Spleen (tissue), 11 donors: ENCODE results near the gene NAA25. TPM values are rescaled to one million over a fixed set of nuclear protein-coding genes. Genes with fewer than 3 reads are reported as not detected.
A peak's percentile ranks its signal among the peaks of the same experiment; 100 is the strongest.

Source experiments
- DNase-seq: peaks from one replicate; pipeline ENCODE4 v3.0.0-alpha.2; 2020
- H3K27ac ChIP-seq, 8 donors: fragments of 200-600 bp; sonication (generic) in 7 of 8; 1 replicate in 4 of 8; 2 replicates in 4 of 8; pipeline versions ENCODE4 v1.5.0 to v1.8.0; 2016 to 2021; ENCODE audit warnings: inconsistent platforms in 4 of 8, mild to moderate bottlenecking in 4 of 8, moderate library complexity in 1 of 8
- H3K27me3 ChIP-seq, 7 donors: fragments of 200-600 bp; sonication (generic) in 6 of 7; replicated peaks in 1 of 7; 1 replicate in 4 of 7; 2 replicates in 3 of 7; pipeline versions ENCODE4 v1.5.0 to v1.8.0; 2016 to 2021; ENCODE audit warnings: inconsistent platforms in 3 of 7, mild to moderate bottlenecking in 1 of 7
- H3K36me3 ChIP-seq, 6 donors: fragments of 200-600 bp; sonication (generic) in 5 of 6; 1 replicate in 4 of 6; 2 replicates in 2 of 6; pipeline versions ENCODE4 v1.5.0 to v1.8.0; 2016 to 2021; ENCODE audit warnings: inconsistent platforms in 2 of 6
- H3K4me1 ChIP-seq, 6 donors: fragments of 200-600 bp; sonication (generic) in 5 of 6; 1 replicate in 3 of 6; 2 replicates in 3 of 6; pipeline versions ENCODE4 v1.5.0 to v1.8.0; 2016 to 2021; ENCODE audit warnings: inconsistent platforms in 3 of 6
- H3K4me3 ChIP-seq, 8 donors: fragments of 200-600 bp; sonication (generic) in 7 of 8; 1 replicate in 4 of 8; 2 replicates in 4 of 8; pipeline versions ENCODE4 v1.5.0 to v1.8.0; 2016 to 2021; ENCODE audit warnings: inconsistent platforms in 4 of 8, mild to moderate bottlenecking in 4 of 8, moderate library complexity in 2 of 8
- H3K9me3 ChIP-seq, 8 donors: fragments of 200-600 bp; sonication (generic) in 7 of 8; 1 replicate in 4 of 8; 2 replicates in 4 of 8; pipeline versions ENCODE4 v1.5.0 to v1.8.0; 2016 to 2021; ENCODE audit warnings: inconsistent platforms in 4 of 8
- CTCF ChIP-seq, 11 experiments: fragments of 200-600 bp in 7 of 11; fragments of 450-650 bp in 4 of 11; sonication (generic) in 4 of 11; IDR thresholded peaks in 8 of 11; conservative IDR thresholded peaks in 3 of 11; 1 replicate in 7 of 11; 2 replicates in 4 of 11; pipeline versions ENCODE4 v1.4.0 to v1.8.0; 2016 to 2021; ENCODE audit warnings: antibody characterized with exemption in 11 of 11, inconsistent platforms in 4 of 11, mild to moderate bottlenecking in 1 of 11
- POLR2A ChIP-seq, 3 donors: fragments of 450-650 bp; IDR thresholded peaks; one replicate each; pipeline ENCODE4 v1.5.1; 2017; ENCODE audit warnings: antibody characterized with exemption in 3 of 3, mild to moderate bottlenecking in 1 of 3
- POLR2AphosphoS5 ChIP-seq, 3 donors: sonication (generic); formaldehyde crosslinking; IDR thresholded peaks; one replicate each; pipeline ENCODE4 v1.5.1; 2017; ENCODE audit warnings: antibody characterized with exemption in 3 of 3
- WGBS, 5 donors: extraction: QIAGEN DNeasy Blood & Tissue Kit in 3 of 5; methylation state at CpG; one replicate each; pipeline versions ENCODE4 v1.1.5 to v1.1.7; 2013 to 2018; 5-methylcytosine and 5-hydroxymethylcytosine counted together
- intact Hi-C: fragments of 100-400 bp; cut with DNase I; formaldehyde crosslinking; loops from one replicate; pipeline ENCODE4 v1.15.0; 2023; ENCODE audit warnings: low total_unique reads
- polyA plus RNA-seq, 3 donors: library from polyadenylated mRNA; stranded (reverse); fragments of 200-250 nt; gene quantifications; one replicate each; pipeline ENCODE4 v1.2.1, GENCODE V29; 2013
- total RNA-seq, 7 donors: library from RNA; depleted of rRNA in 3 of 7; stranded (reverse); fragments of >200 nt in 3 of 7; fragmentation: NEBNext Ultra II Directional in 4 of 7; extraction: Animal tissue kit (Norgen Biotek cat#: 25700) in 4 of 7; gene quantifications; one replicate each; pipeline versions ENCODE4 v1.1.0 to v1.2.1, GENCODE V29; 2016 to 2021
- donor health status: healthy with polysubstance abuse.
- donor health status: DM: no; HTN: no; CAD: no; lungs with moderate emphysema.
- donor health status: DM: no; HTN: no; CAD: no.
- donor health status: Bipolar disorder and iron deficiency.
- donor health status: healthy.
- donor health status: DM: no; HTN: no; CAD: no.
- donor health status: DM: yes; HTN: yes; CAD: no.

The NAA25 gene
- total and polyA plus RNA-seq, 10 donors, result 4.3 to 40.3 (median 27.1) TPM

- intact Hi-C loops, result loop anchor here (5.0 kb wide), 1 partner anchor 70 kb away; no protein-coding TSS in a partner anchor
- DNase-seq, result no peak
- no peak overlapping the region for H3K27ac ChIP-seq
- peaks cover 0 to 4% (median 0%) of the 10 kb centered on the region in 8 donors for H3K9me3 ChIP-seq
- WGBS, 5 donors, result 79 to 93% (median 88%) methylated on average over 1 of the region's 1 CpG
- no peaks in the 10 kb centered on the region for H3K27me3 ChIP-seq
- H3K4me3 ChIP-seq, result no peak overlapping the region
- H3K4me1 ChIP-seq, result peaks cover 17 to 79% (median 57%) of the 10 kb centered on the region in 6 donors
- TF ChIP-seq POLR2AphosphoS5 (IDR thresholded peaks at IDR 0.05), result no peak
- TF ChIP-seq POLR2A (IDR thresholded peaks at IDR 0.05), result no peak
- no peak for TF ChIP-seq CTCF (IDR thresholded peaks at IDR 0.05 in 8 of 11, conservative IDR thresholded peaks at IDR 0.05 in 3 of 11)
- peaks cover 3 to 67% (median 26%) of the 10 kb centered on the region in 6 donors for H3K36me3 ChIP-seq
Measured at GRCh38 chr12:112017041-112017440, 91.5 kb downstream of the NAA25 start.

GRCh38 chr12:112015938-112016337 lies 92.6 kb downstream of the NAA25 start:
- WGBS, 5 donors, result 93 to 97% (median 96%) methylated on average over 6 of the region's 6 CpGs
- intact Hi-C loops, result loop anchor here (5.0 kb wide), 1 partner anchor 69 kb away; no protein-coding TSS in a partner anchor
- TF ChIP-seq POLR2A (IDR thresholded peaks at IDR 0.05) (no peak), CTCF (IDR thresholded peaks at IDR 0.05 in 8 of 11, conservative IDR thresholded peaks at IDR 0.05 in 3 of 11) (no peak), POLR2AphosphoS5 (IDR thresholded peaks at IDR 0.05) (no peak)

GRCh38 chr12:112013601-112014402 lies 94.8 kb downstream of the NAA25 start:
- WGBS, 5 donors, result 1 to 2% (median 2%) methylated on average over 45 to 54 of the region's 54 CpGs
- H3K36me3 ChIP-seq, result peaks cover 3 to 39% (median 6%) of the 10 kb centered on the region in 6 donors
- peak overlapping the region; percentile 64 to 99 (median 97) for H3K4me3 ChIP-seq
- no peaks in the 10 kb centered on the region for H3K27me3 ChIP-seq
- DNase-seq, result peak; percentile 92
- no peak for TF ChIP-seq POLR2A (IDR thresholded peaks at IDR 0.05)
- peak in 4 of 11 experiments; percentile 7 to 49 (median 32) for TF ChIP-seq CTCF (IDR thresholded peaks at IDR 0.05 in 8 of 11, conservative IDR thresholded peaks at IDR 0.05 in 3 of 11)
- TF ChIP-seq POLR2AphosphoS5 (IDR thresholded peaks at IDR 0.05), result peak in 2 of 3 donors; percentile 38 to 83
- peaks cover 0 to 4% (median 0%) of the 10 kb centered on the region in 8 donors for H3K9me3 ChIP-seq
- intact Hi-C loops, result no loop called here
- H3K4me1 ChIP-seq, result peaks cover 26 to 89% (median 64%) of the 10 kb centered on the region in 6 donors
- H3K27ac ChIP-seq, result peak overlapping the region; percentile 57 to 99 (median 97)

More at GRCh38 chr12:112015938-112016337, 92.6 kb downstream of the NAA25 start:
- H3K4me1 ChIP-seq, result peaks cover 23 to 90% (median 68%) of the 10 kb centered on the region in 6 donors
- no peak overlapping the region for H3K4me3 ChIP-seq
- no peaks in the 10 kb centered on the region for H3K27me3 ChIP-seq
- H3K9me3 ChIP-seq, result peaks cover 0 to 4% (median 0%) of the 10 kb centered on the region in 8 donors
- H3K36me3 ChIP-seq, result peaks cover 3 to 56% (median 18%) of the 10 kb centered on the region in 6 donors
- no peak for DNase-seq
- no peak overlapping the region for H3K27ac ChIP-seq
